HG03135 (cell line): ENCODE data around the gene NEAT1.

Source experiments
- ATAC-seq: cut with Tn5 transposase; IDR thresholded peaks from one replicate; pipeline ENCODE4 v1.9.1; 2021; ENCODE audit warnings: mild to moderate bottlenecking, moderate library complexity; ENCODE audit not compliant: unreplicated experiment

The NEAT1 gene

GRCh38 chr11:65389294-65389980, 33.2 kb upstream of the NEAT1 start:
- no peak for ATAC-seq

- ATAC-seq = no peak
These were observed 32.3 kb upstream of the NEAT1 start for GRCh38 chr11:65390099-65390941.

- no peak for ATAC-seq
These were observed 31.6 kb upstream of the NEAT1 start for GRCh38 chr11:65390996-65391395.

GRCh38 chr11:65392186-65392829, 30.3 kb upstream of the NEAT1 start:
- ATAC-seq = no peak

GRCh38 chr11:65392899-65393298, 29.7 kb upstream of the NEAT1 start:
- ATAC-seq = no peak

GRCh38 chr11:65393513-65394079, 29.0 kb upstream of the NEAT1 start:
- ATAC-seq = no peak

GRCh38 chr11:65394125-65394536, 28.5 kb upstream of the NEAT1 start:
- no peak for ATAC-seq

GRCh38 chr11:65395961-65396530, 26.6 kb upstream of the NEAT1 start:
- no peak for ATAC-seq

GRCh38 chr11:65396769-65397745, 25.5 kb upstream of the NEAT1 start:
- no peak for ATAC-seq

GRCh38 chr11:65398362-65398910, 24.2 kb upstream of the NEAT1 start:
- ATAC-seq = no peak

- ATAC-seq = no peak
These were observed 23.3 kb upstream of the NEAT1 start for GRCh38 chr11:65399249-65399648.

GRCh38 chr11:65399845-65400244, 22.8 kb upstream of the NEAT1 start:
- no peak for ATAC-seq

GRCh38 chr11:65400307-65401072, 22.1 kb upstream of the NEAT1 start:
- ATAC-seq = no peak

GRCh38 chr11:65401073-65401802, 21.4 kb upstream of the NEAT1 start:
- ATAC-seq = no peak

GRCh38 chr11:65401803-65402248, 20.8 kb upstream of the NEAT1 start:
- no peak for ATAC-seq

GRCh38 chr11:65402790-65403189, 19.8 kb upstream of the NEAT1 start:
- ATAC-seq = no peak

GRCh38 chr11:65403607-65404121, 18.9 kb upstream of the NEAT1 start:
- no peak for ATAC-seq

- ATAC-seq = no peak
These were observed 18.4 kb upstream of the NEAT1 start for GRCh38 chr11:65404210-65404609.
